Activated CD8-positive, alpha-beta memory T cell treated with anti-CD3 and anti-CD28 coated beads, Interleukin-2, amount 50 U/mL, for 1 hour (primary cell): ENCODE results near the gene NKG7.

Experiments used
- DNase-seq: peaks from one replicate; pipeline ENCODE4 v3.0.0-alpha.2; 2020; ENCODE audit errors: extremely low read depth

NKG7 gene

DNA sequence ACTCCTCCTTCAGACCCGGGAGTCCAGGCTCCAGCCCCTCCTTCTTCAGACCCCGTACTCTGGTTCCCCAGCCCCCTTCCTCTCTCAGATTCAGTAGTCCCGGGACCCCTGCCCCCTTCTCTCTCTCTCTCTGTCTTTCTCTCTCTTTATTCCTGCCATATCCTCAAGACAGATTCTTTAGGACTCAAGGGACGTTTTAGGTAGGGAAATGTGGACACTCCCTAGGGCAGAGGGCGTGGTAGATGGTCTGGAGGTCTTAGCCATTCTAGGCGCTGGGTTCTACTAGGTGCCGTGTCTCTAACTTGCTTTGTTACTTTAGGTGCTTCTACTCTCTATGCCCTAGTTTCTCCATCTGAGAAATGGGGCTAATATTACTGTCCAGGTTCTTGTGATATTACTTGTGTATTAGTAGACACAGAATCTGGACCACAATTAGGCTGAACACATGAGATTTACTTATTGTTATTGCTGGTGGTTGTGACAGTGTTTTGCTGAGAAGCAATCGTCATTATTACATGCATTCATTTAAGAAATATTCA, 18.7 kb upstream of the NKG7 start:
- DNase-seq = no peak

DNA sequence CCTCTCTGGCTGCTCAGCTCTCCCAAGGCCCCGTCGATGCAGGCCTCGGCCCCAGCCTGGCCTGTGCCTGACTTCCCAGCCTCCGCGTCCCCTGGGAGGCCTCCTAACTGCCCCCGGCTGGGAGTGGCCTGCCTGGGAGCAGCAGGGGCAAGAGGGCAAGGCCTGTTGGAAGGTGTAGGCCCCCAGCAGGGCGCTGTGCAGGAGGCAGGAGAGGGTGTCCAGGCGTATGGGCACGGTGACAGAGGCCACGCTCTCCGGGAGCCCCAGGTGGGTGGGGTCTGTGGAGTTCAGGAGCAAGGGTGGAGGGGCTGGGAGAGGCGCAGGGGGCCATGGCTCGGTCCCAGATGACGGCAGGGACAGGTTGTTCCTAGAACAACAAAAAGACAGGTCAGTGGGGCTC, 16.7 kb upstream of the NKG7 start:
- DNase-seq = no peak

GRCh38 chr19:51387924-51388389, 15.5 kb upstream of the NKG7 start, which contains the start of gene LIM2:
TSS of gene LIM2 (minus strand) at chr19:51387974. CDS start at chr19:51387443, 531 bp downstream.
- no peak for DNase-seq

DNA sequence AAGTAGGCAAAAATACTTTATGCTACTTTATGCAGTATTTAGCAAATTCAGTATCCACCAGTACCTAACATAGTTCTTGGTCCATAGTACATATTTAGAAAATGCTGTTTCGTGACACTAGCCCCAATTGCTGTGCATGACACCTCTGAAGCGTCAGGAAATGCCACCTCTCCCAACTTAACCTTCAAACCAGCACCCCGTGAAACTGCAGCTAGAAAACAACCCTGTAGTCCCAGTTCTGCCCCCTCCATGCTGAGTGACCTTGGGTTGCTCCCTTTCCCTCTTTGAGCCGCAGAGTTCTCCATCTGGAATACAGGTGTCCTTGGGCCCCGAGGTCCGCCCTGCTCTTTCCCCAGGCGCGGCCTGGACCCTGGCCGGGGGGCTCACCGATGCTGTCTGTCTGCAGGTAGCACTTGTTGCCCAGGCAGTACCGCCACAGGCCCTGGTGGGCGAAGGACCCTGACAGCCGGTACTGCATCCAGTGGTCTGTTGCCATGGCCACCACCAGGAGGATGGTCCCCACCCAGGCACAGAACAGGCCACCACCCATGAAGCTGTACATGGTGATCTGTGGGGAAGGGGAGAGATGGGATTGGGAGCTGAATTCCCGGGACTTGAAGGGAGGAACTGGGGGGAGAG, 14.5 kb upstream of the NKG7 start:
- no peak for DNase-seq

DNA sequence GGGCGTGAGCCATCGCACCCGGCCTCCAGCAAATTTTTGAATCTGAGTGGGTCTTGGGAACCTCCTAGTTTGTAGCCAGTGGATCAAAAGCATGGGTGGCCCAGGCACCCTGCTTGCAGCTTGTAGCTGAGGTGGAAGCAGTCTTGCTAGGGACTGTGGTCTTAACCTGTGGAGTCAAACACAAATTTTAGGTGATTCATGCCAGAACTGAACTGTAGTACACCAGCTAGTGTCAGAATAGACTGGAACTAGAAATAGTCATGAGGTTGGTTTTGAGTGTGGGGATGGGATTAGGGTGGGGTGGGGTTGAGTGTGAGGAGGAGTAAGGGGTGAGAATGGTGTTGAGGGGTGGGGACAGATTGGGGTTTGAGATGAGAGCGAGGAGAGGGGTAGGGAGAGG, 9.6 kb upstream of the NKG7 start:
- no peak for DNase-seq

DNA sequence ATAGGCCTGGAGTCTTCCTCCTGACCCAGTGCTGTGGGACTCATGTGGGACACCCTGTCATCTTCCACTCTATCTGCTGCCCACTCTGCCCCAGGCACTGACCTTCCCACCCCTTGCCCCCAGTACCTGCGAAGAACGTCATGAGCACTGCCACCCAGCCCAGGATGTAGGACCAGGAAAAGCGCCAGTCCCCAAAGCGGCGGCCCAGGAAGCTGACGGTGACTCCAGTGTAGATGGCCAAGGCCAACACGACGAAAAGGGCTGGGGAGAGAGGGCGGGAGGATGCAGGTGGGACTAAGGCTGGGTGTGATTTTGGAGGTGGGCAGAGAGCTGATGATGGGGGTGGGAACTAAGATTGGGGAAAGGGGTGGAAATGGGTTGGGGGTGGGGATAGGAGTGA, 7.9 kb upstream of the NKG7 start:
- no peak for DNase-seq

DNA sequence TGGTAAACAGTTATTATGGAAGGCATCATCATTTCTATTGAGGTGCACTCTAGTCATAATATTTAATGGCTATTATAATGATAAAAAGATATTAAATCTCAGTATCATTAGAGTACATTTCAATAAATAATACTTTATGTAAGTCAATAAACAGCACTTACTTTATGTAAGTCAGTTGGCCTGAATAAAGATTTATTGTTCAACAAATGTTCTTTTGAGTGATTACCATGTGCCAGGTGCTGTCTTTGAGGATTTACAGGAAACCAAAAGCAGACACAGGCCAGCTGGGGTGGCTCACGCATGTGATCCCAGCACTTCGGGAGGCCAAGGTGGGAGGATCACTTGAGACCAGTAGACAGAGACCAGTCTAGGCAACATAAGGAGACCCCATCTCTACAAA, 5.0 kb upstream of the NKG7 start:
- no peak for DNase-seq

DNA sequence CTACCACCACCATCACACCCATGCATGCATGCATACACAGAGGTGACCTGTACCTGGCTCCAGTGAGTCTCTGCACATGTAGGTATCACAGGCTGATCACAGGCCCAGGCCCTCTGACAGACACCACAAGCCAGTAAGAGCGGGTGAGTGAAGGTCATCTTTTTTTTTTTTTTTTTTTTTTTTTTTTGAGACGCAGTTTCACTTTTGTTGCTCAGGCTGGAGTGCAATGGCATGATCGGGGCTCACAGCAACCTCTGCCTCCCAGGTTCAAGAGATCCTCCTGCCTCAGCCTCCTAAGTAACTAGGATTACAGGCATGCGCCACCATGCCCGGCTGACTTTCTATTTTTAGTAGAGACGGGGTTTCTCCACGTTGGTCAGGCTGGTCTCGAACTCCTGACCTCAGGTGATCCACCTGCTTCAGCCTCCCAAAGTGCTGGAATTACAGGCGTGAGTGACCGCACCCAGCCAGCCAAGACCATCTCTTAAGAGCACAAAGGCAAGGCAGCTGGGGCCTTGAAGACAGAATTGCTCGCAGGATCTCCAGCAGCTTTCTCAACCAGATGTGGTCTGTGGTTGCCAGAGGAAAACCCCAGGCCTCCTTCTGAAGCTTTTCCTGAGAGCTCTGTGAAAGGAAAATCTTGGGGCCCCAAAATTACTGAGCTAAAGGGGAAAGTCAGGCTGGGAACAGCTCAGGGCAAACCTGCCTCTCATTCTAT, 3.2 kb upstream of the NKG7 start:
- no peak for DNase-seq

GRCh38 chr19:51372021-51372648, 319 bp downstream of the NKG7 start:
- no peak for DNase-seq

DNA sequence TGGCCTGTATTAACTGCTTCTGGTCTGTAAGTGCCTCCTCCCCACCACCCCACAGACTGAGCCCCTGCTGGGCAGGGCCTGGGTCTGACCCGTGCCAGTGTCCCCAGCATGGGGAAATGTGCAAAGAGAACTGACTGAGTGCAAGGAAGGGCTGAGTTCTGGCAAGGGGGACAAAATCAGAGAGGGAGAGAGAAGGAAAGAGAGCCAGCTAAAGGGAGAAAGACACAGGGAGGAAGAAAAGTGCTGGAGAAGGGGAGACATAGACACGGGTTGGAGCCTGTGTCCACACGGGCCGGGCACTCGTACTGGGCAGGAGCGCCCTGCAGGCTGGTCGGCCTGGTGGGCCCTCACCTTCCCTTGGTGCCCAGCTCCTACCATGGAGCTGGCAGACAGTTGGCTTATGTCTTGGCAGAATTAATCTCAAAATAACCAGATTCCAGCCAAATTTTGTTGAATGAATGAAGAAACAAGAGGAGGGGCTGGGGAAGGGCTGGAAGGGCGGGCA, 1.2 kb downstream of the NKG7 start:
- DNase-seq = no peak

GRCh38 chr19:51370230-51370629, 2.2 kb downstream of the NKG7 start:
- no peak for DNase-seq

DNA sequence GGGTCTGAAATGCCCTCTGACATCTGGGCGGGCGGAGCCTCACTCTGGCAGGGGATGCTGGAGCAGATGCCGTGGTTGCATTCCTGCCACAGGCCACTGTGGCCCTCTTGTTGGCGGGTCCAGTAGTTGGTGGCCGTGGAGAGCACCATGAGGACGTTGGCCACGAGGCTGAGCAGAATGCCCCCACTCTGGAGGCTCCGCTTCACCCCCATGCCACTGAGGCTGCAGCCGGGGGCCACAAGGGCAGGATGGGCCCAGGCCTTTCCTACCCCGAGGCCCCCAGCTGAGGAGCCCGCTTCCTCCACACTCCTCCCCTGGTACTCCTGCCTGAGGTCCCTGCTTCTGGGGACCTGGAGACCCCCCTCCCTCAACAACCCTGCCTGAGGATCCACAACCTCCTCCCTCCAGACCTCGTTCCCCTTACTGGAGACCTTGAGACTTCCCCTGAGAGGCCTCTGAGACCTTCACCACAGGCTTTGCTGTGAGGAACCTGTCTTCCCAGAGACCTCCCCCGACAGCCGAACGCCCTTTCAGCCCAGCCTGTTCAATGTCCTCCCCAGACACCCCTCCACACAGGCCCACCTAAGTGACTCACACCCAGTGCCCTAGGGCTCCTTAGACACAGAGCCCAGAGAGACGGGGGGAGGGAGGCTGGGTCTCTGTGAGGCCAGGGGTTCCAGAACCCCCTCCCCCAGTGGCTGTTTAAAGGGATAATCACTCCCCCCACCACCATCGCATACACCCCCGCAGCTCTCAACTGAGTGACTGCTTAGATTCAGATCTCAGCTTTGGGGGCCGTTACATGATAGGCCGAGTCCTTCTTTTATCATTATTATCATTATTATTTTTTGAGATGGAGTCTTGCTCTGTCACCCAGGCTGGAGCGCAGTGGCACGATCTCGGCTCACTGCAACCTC, 3.8 kb downstream of the NKG7 start, which contains the start of gene CLDND2:
CLDND2 (minus strand) TSS at position 638 of the 917 bp plus-strand sequence; CDS start at position 212, 426 bp downstream.
- DNase-seq = no peak

DNA sequence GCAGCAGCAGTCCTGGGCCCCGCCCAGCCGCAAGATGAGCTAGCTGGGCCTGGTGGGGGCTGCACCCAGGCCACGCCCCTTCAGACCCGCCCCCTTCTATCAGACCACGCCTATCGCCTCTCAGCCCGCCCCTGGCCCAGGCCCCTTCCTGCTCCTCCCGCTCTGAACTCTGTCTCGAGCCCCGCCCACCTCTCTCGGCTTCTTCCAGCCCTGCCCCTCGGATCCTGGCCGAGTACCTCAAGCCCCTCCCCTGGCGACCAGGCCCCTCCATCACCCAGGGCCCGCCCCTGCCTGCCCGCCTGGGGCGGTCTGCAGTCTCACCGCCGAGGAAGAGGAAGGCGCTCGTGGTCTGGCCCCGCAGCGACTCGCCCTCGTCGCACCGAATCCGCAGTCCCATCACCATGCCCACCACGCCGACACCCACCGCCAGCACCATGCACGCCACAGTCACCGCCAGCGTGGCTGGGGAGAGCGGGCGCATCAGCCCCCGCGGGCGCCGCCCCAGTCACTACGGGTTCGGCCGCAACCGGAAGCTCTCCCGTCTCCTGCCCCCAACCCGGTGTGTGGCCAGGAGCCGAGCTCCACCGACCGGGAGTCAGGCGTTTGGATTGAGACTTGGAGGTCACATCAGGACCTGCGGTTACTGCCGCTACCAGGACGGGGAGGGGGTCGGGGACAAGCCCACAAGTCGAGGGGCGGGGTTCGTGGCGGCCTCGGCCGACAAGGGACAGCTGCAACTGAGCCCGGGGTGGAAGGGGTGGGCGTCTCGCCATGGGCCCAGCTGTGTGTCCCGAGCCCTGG, 4.7 kb downstream of the NKG7 start:
- peak; percentile 84 for DNase-seq

- DNase-seq = no peak
Measured at GRCh38 chr19:51367255-51367564, 5.2 kb downstream of the NKG7 start.

DNA sequence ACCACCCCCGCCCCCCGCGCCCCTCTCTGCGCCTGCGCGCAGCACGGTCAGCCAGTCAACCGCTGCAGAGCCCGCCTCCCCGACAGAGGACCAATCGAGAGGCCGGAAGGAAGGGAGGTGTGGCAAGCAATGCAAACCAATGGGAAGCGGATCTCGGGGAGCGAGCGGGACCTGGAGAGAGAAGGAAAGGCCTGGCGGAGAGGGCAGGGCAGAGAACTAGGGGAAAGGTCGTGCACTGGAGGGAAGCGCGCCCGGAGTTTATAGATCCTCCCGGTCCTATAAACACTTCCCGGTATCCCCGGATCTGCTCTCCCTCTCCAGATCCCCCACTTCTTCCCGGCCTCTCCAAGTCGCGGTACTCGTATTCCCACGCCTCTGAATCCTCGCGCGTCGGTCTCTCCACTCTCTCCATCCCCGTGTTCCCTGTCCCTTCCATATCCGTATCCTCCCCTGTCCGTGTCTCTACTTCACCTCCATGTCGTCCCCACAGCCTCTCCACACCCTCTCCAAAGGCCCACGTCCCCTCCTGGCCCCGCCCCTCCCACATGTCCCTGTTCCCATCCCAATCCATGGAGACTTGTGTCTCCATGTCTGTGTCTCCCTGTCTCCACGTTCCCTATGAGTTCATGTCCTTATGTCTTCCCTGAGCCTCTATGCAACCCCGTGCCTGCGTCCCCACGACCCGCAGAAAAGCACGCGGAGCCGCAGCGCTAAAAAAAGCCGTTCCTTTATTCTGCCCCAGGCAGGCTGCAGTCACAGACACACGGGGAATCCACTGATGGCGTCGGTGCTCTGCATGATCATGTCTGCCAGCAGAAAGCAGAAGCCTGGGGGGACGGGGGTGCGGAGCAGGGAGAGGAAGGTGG, 5.8 kb downstream of the NKG7 start:
- DNase-seq = peak; percentile 86

- no peak for DNase-seq
Measured at GRCh38 chr19:51365965-51366388, 6.5 kb downstream of the NKG7 start, which contains the start of gene ETFB. TSS of gene ETFB (minus strand) at chr19:51366388. CDS start at chr19:51366326, 62 bp downstream.

GRCh38 chr19:51365211-51365964, 7.1 kb downstream of the NKG7 start:
- no peak for DNase-seq

GRCh38 chr19:51364200-51365106, 8.0 kb downstream of the NKG7 start:
- no peak for DNase-seq
